GM21447 (cell line): Measurements from ENCODE around the gene PAGE5.

Source experiments
- ATAC-seq: cut with Tn5 transposase; IDR thresholded peaks from one replicate; pipeline ENCODE4 v1.9.1; 2021; ENCODE audit not compliant: unreplicated experiment

Gene PAGE5

GRCh38 chrX:55220119-55220794 is at the start of gene PAGE5:
Gene PAGE5 (plus strand): TSS chrX:55220346. CDS start chrX:55221383, 1,037 bp downstream.
- no peak for ATAC-seq

GRCh38 chrX:55187281-55187680 is 32.9 kb upstream of the PAGE5 start:
- no peak for ATAC-seq

GRCh38 chrX:55196688-55197087 is 23.5 kb upstream of the PAGE5 start:
- ATAC-seq = no peak

- no peak for ATAC-seq
Observed at GRCh38 chrX:55201930-55202579, 18.1 kb upstream of the PAGE5 start.

- ATAC-seq = no peak
Observed at GRCh38 chrX:55206162-55206941, 13.8 kb upstream of the PAGE5 start.

- ATAC-seq = no peak
Observed at GRCh38 chrX:55210931-55211677, 9.0 kb upstream of the PAGE5 start.

GRCh38 chrX:55213381-55213780 is 6.8 kb upstream of the PAGE5 start:
- ATAC-seq = no peak

- no peak for ATAC-seq
Observed at GRCh38 chrX:55240788-55241340, 20.7 kb downstream of the PAGE5 start.

- ATAC-seq = no peak
Observed at GRCh38 chrX:55253528-55253927, 33.4 kb downstream of the PAGE5 start.

GRCh38 chrX:55260806-55261205 is 40.7 kb downstream of the PAGE5 start:
- ATAC-seq = no peak

- no peak for ATAC-seq
Observed at GRCh38 chrX:55264816-55265215, 44.7 kb downstream of the PAGE5 start, which contains the start of gene PAGE3. Gene PAGE3 (minus strand): TSS chrX:55264916. CDS start chrX:55263903, 1,013 bp downstream.
